ENCODE measurements around the gene SOD2.

SOD2 gene

DNA sequence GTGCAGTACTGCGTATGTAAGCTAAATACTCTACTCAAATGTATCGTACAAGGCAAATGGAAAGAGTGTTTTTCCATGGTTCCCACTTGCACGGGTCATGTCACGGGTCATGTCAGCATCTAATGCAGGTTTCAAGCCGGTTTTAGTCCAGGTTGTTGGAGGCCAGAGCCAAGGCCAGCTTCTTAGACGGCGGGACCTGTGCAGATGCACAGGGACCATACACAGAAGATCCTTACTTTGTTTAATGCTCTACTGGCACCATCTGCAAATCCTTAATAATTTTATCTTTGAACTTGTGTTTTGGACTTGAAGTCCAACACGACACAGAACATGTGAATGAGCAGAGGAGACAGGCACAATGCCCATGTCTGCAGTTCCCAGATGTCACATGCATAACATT, 42.7 kb downstream of the SOD2 start:
- DNase-seq = no peak
- in situ Hi-C loops (cut with MboI; ENCODE audit: low pct_unique_long_range_greater_than_20kb, low sequenced_read_pairs) = no loop called here

DNA sequence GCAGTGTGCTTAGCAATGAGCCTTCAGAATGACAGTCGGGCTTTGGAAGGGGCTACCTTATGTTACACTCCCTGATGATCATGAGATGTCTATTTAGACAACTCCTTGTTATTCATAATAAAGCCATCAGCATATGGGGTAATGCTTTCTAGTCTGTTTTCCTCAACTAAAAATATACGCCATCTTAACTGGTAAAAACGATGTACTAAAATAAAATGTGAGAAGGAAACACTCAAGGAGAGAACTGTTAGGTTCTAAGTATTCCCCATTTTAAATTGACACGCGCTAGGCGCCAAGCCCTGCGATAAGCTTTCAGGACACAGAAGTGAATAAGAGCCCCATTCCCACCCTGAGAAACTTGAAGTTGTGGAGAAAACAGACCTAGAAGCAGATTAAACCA, 43.6 kb downstream of the SOD2 start:
- in situ Hi-C loops (cut with MboI; ENCODE audit: low pct_unique_long_range_greater_than_20kb, low sequenced_read_pairs) = loop anchor here (25.0 kb wide), 1 partner anchor 462 kb away; no protein-coding TSS in a partner anchor
- no peak for DNase-seq

DNA sequence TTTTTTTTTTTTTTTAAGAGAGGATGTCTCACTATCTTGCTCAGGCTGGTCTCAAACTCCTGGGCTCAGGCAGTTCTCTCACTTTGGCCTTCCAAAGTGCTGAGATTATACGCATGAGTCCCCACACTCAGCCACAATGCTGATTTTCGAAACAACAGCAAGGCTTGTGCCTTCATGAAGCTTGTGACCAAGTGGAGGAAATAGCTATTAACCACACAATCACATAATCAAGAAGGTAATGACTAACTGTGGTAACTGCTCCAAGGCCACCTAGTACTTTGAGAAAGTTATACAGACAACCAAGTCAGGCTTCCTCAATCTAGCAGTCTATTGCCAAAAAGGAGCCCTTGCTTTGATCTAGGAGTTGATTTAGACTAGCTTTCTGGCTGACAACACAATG, 46.3 kb downstream of the SOD2 start:
- in situ Hi-C loops (cut with MboI; ENCODE audit: low pct_unique_long_range_greater_than_20kb, low sequenced_read_pairs) = loop anchor here (25.0 kb wide), 1 partner anchor 459 kb away; no protein-coding TSS in a partner anchor
- no peak for DNase-seq

DNA sequence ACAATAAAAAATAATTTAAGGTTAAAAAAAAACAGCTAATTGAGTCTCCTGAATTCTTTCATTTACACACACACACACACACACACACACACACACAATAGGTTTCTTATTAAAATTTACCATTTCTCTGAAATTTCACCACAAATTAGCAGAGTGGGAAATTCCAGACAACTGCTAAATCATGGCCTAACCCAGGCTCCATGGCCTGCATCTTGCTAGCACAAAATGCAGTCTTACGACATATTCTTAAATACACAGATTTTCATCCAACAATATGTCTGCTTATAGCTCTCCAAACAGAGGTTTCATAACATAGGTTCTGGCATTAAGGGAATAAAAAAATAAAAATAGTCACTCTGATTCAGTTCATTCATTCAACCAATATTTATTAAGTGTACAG, 46.9 kb downstream of the SOD2 start:
- in situ Hi-C loops (cut with MboI; ENCODE audit: low pct_unique_long_range_greater_than_20kb, low sequenced_read_pairs) = loop anchor here (25.0 kb wide), 1 partner anchor 459 kb away; no protein-coding TSS in a partner anchor
- DNase-seq = no peak

DNA sequence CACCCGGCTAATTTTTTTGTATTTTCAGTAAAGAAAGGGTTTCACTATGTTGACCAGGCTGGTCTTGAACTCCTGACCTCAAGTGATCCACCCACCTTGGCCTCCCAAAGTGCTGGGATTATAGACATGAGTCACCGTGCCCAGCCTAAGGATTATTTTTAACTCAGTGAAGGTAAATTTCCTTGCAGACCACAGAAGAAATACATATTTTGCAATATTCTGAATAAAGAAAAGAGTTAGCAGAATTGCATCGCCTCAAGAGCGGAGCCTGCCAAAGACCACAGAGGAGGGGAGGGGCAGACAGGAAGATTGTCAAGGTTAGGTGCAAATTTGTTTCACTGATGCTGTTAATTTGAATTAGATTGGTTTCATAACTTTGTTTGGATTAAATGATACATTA, 47.4 kb downstream of the SOD2 start:
- no peak for DNase-seq
- in situ Hi-C loops (cut with MboI; ENCODE audit: low pct_unique_long_range_greater_than_20kb, low sequenced_read_pairs) = loop anchor here (25.0 kb wide), 1 partner anchor 458 kb away; no protein-coding TSS in a partner anchor

Data from KBM-7 (cell line).